A673 (cell line): ENCODE data around the gene UTS2R.
"Not testable (repeated sequence)": the region's sequence is repeated elsewhere in the genome, so short reads cannot be mapped to it uniquely, and the experiment has no call there.

Experiments
- CTCF ChIP-seq: fragments of 300-800, 200-600 bp; sonication (generic); conservative IDR thresholded peaks from 2 replicates; pipeline ENCODE4 v1.5.1; 2017; ENCODE audit warnings: low read depth, mild to moderate bottlenecking, antibody characterized with exemption, low read length, moderate library complexity, mixed read lengths
- EZH2 ChIP-seq: fragments of 200-600 bp; sonication (generic); IDR thresholded peaks from 2 replicates; pipeline ENCODE4 v1.6.1; 2017; ENCODE audit warnings: borderline replicate concordance, low read depth, mild to moderate bottlenecking, mixed read lengths, antibody characterized with exemption, low read length; ENCODE audit not compliant: poor library complexity, severe bottlenecking

GRCh38 chr17:82412081-82412480, 40.5 kb downstream of the UTS2R start:
- not testable (repeated sequence) for TF ChIP-seq CTCF, EZH2
